A549 (cell line): ENCODE data around the gene ATXN1L. TPM values are rescaled to one million over a fixed set of nuclear protein-coding genes. Genes with fewer than 3 reads are reported as not detected.

Experiments
- ATAC-seq, 2 experiments: fragments of 200-7000 bp in 1 of 2; fragments of >200 bp in 1 of 2; cut with Nextera tagmentation in 1 of 2; cut with Tn5 transposase in 1 of 2; 3 replicates each; pipeline versions ENCODE4 v1.8.0 to v1.9.1; 2018 to 2020; ENCODE audit warnings: mild to moderate bottlenecking in 1 of 2, moderate library complexity in 1 of 2
- CTCF ChIA-PET: fragments of 300-600 bp; sonication (Branson Sonifier 250); formaldehyde crosslinking; extraction: SDS; loops from one replicate; lab custom pipeline; 2021; ENCODE audit warnings: antibody characterized with exemption, inconsistent platforms; lab: Yijun Ruan, JAX
- POLR2A ChIA-PET: fragments of 350-600 bp; formaldehyde crosslinking; extraction: SDS; loops from one replicate; lab custom pipeline; 2021; ENCODE audit warnings: antibody characterized with exemption, inconsistent platforms; lab: Yijun Ruan, JAX
- DNase-seq, 2 experiments: peaks; one replicate each; pipeline versions ENCODE4 v3.0.0 to v3.0.0-alpha.2; 2011 to 2016; ENCODE audit warnings: low read depth in 1 of 2, low spot score in 1 of 2
- FAIRE-seq: peaks from 2 replicates; lab custom pipeline; 2011; peaks lifted over from hg19 to GRCh38; lab: Jason Lieb, UNC
- H3K27ac ChIP-seq, 2 experiments: fragments of >200 bp; sonication (Bioruptor Twin); formaldehyde crosslinking; 3 replicates each; pipeline ENCODE4 v1.5.1; 2016 to 2017
- H3K4me1 ChIP-seq: fragments of >200 bp; sonication (Bioruptor Twin); formaldehyde crosslinking; 3 replicates; pipeline ENCODE4 v1.6.1; 2016
- H3K4me2 ChIP-seq: fragments of >200 bp; sonication (Bioruptor Twin); formaldehyde crosslinking; 3 replicates; pipeline ENCODE4 v1.6.1; 2016
- H3K4me3 ChIP-seq: fragments of >200 bp; sonication (Bioruptor Twin); formaldehyde crosslinking; 3 replicates; pipeline ENCODE4 v1.5.1; 2016
- H3K9me3 ChIP-seq: fragments of >200 bp; sonication (Bioruptor Twin); formaldehyde crosslinking; 3 replicates; pipeline ENCODE4 v1.6.1; 2016
- BHLHE40 ChIP-seq: IDR thresholded peaks from 2 replicates; pipeline ENCODE4 v1.6.1; 2012; ENCODE audit warnings: low read depth, low read length, inconsistent platforms
- CBX2 ChIP-seq: fragments of 200-600 bp; sonication (generic); IDR thresholded peaks from 2 replicates; pipeline ENCODE4 v1.6.1; 2016; ENCODE audit warnings: low read depth, mild to moderate bottlenecking, borderline replicate concordance
- CEBPB ChIP-seq, 2 experiments: fragments of >200 bp in 1 of 2; sonication (Bioruptor Twin) in 1 of 2; formaldehyde crosslinking in 1 of 2; IDR thresholded peaks; 2 replicates each; pipeline ENCODE4 v1.6.1; 2012 to 2016
- EHF ChIP-seq: fragments of 250-450 bp; sonication (Bioruptor Pico); IDR thresholded peaks from 2 replicates; pipeline ENCODE4 v1.5.0; 2020; ENCODE audit warnings: mild to moderate bottlenecking
- EHMT2 ChIP-seq: fragments of 200-600 bp; sonication (generic); IDR thresholded peaks from 2 replicates; pipeline ENCODE4 v1.6.1; 2016; ENCODE audit warnings: antibody characterized with exemption, low read depth, mild to moderate bottlenecking, moderate library complexity
- FOSL2 ChIP-seq, 2 experiments: fragments of 450-650 bp in 1 of 2; fragments of >200 bp in 1 of 2; sonication (Bioruptor Twin) in 1 of 2; formaldehyde crosslinking; IDR thresholded peaks; 2 replicates each; pipeline versions ENCODE4 v1.5.0 to v1.6.1; 2016 to 2020; ENCODE audit warnings: mild to moderate bottlenecking in 1 of 2, moderate library complexity in 1 of 2
- FOXS1 ChIP-seq: fragments of 250-450 bp; sonication (Bioruptor Pico); IDR thresholded peaks from 2 replicates; pipeline ENCODE4 v1.5.0; 2020; ENCODE audit warnings: mild to moderate bottlenecking, moderate library complexity
- GATA3 ChIP-seq: IDR thresholded peaks from 2 replicates; pipeline ENCODE4 v1.6.1; 2012; ENCODE audit warnings: borderline replicate concordance
- HOXA7 ChIP-seq: fragments of 250-450 bp; sonication (Bioruptor Pico); IDR thresholded peaks from 2 replicates; pipeline ENCODE4 v1.5.0; 2020; ENCODE audit warnings: mild to moderate bottlenecking, moderate library complexity
- HOXB5 ChIP-seq: fragments of 250-450 bp; sonication (Bioruptor Pico); IDR thresholded peaks from 2 replicates; pipeline ENCODE4 v1.5.0; 2020; ENCODE audit warnings: mild to moderate bottlenecking, moderate library complexity
- MAFK ChIP-seq: fragments of 450-650 bp; IDR thresholded peaks from 2 replicates; pipeline ENCODE4 v1.6.1; 2014; ENCODE audit not compliant: partially characterized antibody
- MAZ ChIP-seq: fragments of 150-350 bp; IDR thresholded peaks from 2 replicates; pipeline ENCODE4 v1.6.1; 2014; ENCODE audit warnings: antibody characterized with exemption, low read depth, low read length, borderline replicate concordance
- MYC ChIP-seq: IDR thresholded peaks from 2 replicates; pipeline ENCODE4 v1.6.1; 2012; ENCODE audit warnings: mild to moderate bottlenecking, inconsistent platforms, low read length, improper control_type of control experiment, borderline replicate concordance
- NFE2L2 ChIP-seq: fragments of 150-350 bp; conservative IDR thresholded peaks from 2 replicates; pipeline ENCODE4 v1.6.1; 2014; ENCODE audit warnings: low read length
- PHF8 ChIP-seq: fragments of 200-600 bp; sonication (generic); IDR thresholded peaks from 2 replicates; pipeline ENCODE4 v1.6.1; 2016; ENCODE audit warnings: low read depth, mild to moderate bottlenecking, antibody characterized with exemption, moderate library complexity, borderline replicate concordance
- POLR2A ChIP-seq: IDR thresholded peaks from 2 replicates; pipeline ENCODE4 v1.6.1; 2012; ENCODE audit warnings: mild to moderate bottlenecking, low read length
- RCOR1 ChIP-seq: fragments of 150-350 bp; IDR thresholded peaks from 2 replicates; pipeline ENCODE4 v1.6.1; 2014; ENCODE audit warnings: antibody characterized with exemption, low read length, low read depth
- RFX5 ChIP-seq: fragments of 450-650 bp; IDR thresholded peaks from 2 replicates; pipeline ENCODE4 v1.7.1; 2014; ENCODE audit warnings: antibody characterized with exemption, mild to moderate bottlenecking, moderate library complexity
- RNF2 ChIP-seq: fragments of 200-600 bp; sonication (generic); IDR thresholded peaks from 2 replicates; pipeline ENCODE4 v1.6.1; 2016; ENCODE audit warnings: low read depth, mild to moderate bottlenecking, antibody characterized with exemption, moderate library complexity, borderline replicate concordance
- TP53 ChIP-seq: fragments of 250-450 bp; sonication (Bioruptor Pico); IDR thresholded peaks from 2 replicates; pipeline ENCODE4 v1.5.0; 2021; ENCODE audit warnings: mild to moderate bottlenecking, moderate library complexity
- ZSCAN20 ChIP-seq: fragments of 250-450 bp; sonication (Bioruptor Pico); IDR thresholded peaks from 2 replicates; pipeline ENCODE4 v1.8.0; 2022; ENCODE audit warnings: mild to moderate bottlenecking, moderate library complexity
- WGBS: methylation state at CpG from one replicate; pipeline ENCODE4 v1.1.6; 2017; ENCODE audit errors: missing lambda C conversion rate; 5-methylcytosine and 5-hydroxymethylcytosine counted together
- polyA plus RNA-seq, 4 experiments: library from polyadenylated mRNA; depleted of rRNA in 3 of 4; stranded (reverse); fragments of >200 nt; fragmentation: RNase III in 1 of 4; extraction: RNeasy Plus Mini Kit Qiagen cat#74134 plus additional on column Dnase treatment in 1 of 4; gene quantifications; 2 replicates in 3 of 4; 3 replicates in 1 of 4; pipeline ENCODE4 v1.2.3, GENCODE V29; 2011 to 2017
- TF ChIP-seq, protein P1 (sequence below): fragments of 250-450 bp; sonication (Bioruptor Pico); IDR thresholded peaks from 2 replicates; pipeline ENCODE4 v1.5.0; 2021; ENCODE audit warnings: mild to moderate bottlenecking, moderate library complexity, borderline replicate concordance
- TF ChIP-seq, protein P2 (sequence below): fragments of >200 bp; sonication (Bioruptor Twin); formaldehyde crosslinking; IDR thresholded peaks from 3 replicates; pipeline ENCODE4 v1.5.1; 2016
- TF ChIP-seq, protein P3 (sequence below): IDR thresholded peaks from 2 replicates; pipeline ENCODE4 v1.6.1; 2012; ENCODE audit warnings: low read depth, borderline replicate concordance
- TF ChIP-seq, protein P4 (sequence below): IDR thresholded peaks from 2 replicates; pipeline ENCODE4 v1.6.1; 2012
- TF ChIP-seq, protein P5 (sequence below): fragments of >200 bp; sonication (Bioruptor Twin); formaldehyde crosslinking; IDR thresholded peaks from 3 replicates; pipeline ENCODE4 v1.6.1; 2016
- TF ChIP-seq, protein P6 (sequence below): fragments of 450-650 bp; IDR thresholded peaks from 2 replicates; pipeline ENCODE4 v1.6.1; 2014; ENCODE audit warnings: antibody characterized with exemption

Gene ATXN1L
- polyA plus RNA-seq, 2 of the 4 experiments (the other 2 are of a cell fraction): 16.9 to 17.4 TPM

DNA sequence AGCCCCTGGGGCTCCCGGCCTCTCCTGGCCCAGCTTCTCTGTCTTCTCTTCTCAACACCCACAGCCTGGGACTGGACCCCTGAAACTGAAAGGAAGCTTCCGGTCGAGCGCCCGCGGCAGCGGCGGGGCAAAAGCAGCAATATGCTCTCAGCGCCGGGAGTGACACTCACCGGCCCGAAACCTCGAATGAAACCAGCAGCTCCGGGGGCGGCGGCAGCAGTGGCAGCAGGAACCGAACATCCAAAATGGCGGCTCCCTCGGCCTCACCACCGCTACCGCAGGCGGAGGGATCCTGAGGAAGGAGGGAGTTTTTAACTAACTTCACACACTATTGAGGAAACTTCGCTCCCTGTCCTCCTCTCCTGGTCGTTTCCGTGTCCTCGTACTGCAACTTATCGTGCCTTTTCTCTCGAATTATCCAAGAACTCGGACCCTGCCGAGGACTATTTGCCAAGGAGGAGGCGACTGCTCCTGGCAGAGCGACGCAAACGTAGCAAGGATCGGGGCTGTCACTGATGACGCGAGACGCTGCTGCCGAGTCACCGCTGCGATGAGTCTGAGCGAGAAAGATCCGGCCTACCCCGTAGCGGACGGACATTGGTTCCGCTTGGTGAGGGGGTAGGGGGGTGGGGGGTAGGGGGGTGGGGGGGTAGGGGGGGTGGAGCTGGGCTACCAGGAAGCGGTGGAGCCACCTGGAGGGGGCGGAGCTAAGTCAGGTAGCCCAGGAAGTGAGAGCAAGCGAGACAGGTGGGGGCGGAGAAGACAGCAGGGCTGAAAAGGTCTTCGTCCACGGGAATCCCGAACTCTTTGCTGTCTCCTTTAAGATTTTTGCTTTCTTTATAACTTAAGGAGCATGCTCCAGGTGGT is 37.0 kb upstream of the ATXN1L start, which contains the start of gene AP1G1:
AP1G1 (minus strand) TSS at position 242 of the 867 bp plus-strand sequence. CDS start 19,355 bp downstream, outside the sequence.
- ChIA-PET POLR2A (interaction anchor here (0.5 to 1.6 kb wide), 16 partner anchors 14 to 1659 kb away, joined by 3 to 7 read pairs (median 3); partner anchors contain the start of genes IST1 and ZNF821), CTCF (interaction anchor here (2.9 kb wide), 1 partner anchor 74 kb away, joined by 11 read pairs; no protein-coding TSS in a partner anchor)
- FAIRE-seq (no peak), ATAC-seq (peak; percentile 98), DNase-seq (peak; percentile 98 to 99)
- Histone ChIP-seq H3K9me3 (no peaks in the 10 kb centered on the region), H3K4me3 (peak within 1 kb of the TSS; percentile 91), H3K4me2 (peak within 1 kb of the TSS; percentile 99), H3K27ac (peak within 1 kb of the TSS; percentile 96 to 99), H3K4me1 (peaks cover 20% of the 10 kb centered on the region)
- WGBS: 2% methylated on average over 37 of the region's 54 CpGs
- TF ChIP-seq POLR2A: peak; percentile 45
- TF ChIP-seq, protein P1, sequence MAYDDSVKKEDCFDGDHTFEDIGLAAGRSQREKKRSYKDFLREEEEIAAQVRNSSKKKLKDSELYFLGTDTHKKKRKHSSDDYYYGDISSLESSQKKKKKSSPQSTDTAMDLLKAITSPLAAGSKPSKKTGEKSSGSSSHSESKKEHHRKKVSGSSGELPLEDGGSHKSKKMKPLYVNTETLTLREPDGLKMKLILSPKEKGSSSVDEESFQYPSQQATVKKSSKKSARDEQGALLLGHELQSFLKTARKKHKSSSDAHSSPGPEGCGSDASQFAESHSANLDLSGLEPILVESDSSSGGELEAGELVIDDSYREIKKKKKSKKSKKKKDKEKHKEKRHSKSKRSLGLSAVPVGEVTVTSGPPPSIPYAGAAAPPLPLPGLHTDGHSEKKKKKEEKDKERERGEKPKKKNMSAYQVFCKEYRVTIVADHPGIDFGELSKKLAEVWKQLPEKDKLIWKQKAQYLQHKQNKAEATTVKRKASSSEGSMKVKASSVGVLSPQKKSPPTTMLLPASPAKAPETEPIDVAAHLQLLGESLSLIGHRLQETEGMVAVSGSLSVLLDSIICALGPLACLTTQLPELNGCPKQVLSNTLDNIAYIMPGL (CRISPR knock-in tag): peak; percentile 87; the same call in 1 of the 2 replicates
- TF ChIP-seq EHF (CRISPR knock-in tag): no peak
- TF ChIP-seq MYC: no peak
- TF ChIP-seq ZSCAN20 (CRISPR knock-in tag): no peak
- TF ChIP-seq MAFK: peak; percentile 48
- TF ChIP-seq BHLHE40: no peak
- TF ChIP-seq RNF2: no peak
- no peak for TF ChIP-seq RCOR1
- 0 out of 2 replicates have a peak, but pooled peaks have one; percentile 52 for TF ChIP-seq HOXA7
- TF ChIP-seq TP53 (CRISPR knock-in tag): no peak
- TF ChIP-seq, protein P2, sequence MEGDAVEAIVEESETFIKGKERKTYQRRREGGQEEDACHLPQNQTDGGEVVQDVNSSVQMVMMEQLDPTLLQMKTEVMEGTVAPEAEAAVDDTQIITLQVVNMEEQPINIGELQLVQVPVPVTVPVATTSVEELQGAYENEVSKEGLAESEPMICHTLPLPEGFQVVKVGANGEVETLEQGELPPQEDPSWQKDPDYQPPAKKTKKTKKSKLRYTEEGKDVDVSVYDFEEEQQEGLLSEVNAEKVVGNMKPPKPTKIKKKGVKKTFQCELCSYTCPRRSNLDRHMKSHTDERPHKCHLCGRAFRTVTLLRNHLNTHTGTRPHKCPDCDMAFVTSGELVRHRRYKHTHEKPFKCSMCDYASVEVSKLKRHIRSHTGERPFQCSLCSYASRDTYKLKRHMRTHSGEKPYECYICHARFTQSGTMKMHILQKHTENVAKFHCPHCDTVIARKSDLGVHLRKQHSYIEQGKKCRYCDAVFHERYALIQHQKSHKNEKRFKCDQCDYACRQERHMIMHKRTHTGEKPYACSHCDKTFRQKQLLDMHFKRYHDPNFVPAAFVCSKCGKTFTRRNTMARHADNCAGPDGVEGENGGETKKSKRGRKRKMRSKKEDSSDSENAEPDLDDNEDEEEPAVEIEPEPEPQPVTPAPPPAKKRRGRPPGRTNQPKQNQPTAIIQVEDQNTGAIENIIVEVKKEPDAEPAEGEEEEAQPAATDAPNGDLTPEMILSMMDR: no peak
- TF ChIP-seq, protein P3, sequence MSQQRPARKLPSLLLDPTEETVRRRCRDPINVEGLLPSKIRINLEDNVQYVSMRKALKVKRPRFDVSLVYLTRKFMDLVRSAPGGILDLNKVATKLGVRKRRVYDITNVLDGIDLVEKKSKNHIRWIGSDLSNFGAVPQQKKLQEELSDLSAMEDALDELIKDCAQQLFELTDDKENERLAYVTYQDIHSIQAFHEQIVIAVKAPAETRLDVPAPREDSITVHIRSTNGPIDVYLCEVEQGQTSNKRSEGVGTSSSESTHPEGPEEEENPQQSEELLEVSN: no peak
- TF ChIP-seq PHF8: peak; percentile 88
- 0 out of 2 replicates have a peak, but pooled peaks have one; percentile 53 for TF ChIP-seq MAZ
- TF ChIP-seq NFE2L2: 0 out of 2 replicates have a peak, but pooled peaks have one; percentile 29
- TF ChIP-seq, protein P4, sequence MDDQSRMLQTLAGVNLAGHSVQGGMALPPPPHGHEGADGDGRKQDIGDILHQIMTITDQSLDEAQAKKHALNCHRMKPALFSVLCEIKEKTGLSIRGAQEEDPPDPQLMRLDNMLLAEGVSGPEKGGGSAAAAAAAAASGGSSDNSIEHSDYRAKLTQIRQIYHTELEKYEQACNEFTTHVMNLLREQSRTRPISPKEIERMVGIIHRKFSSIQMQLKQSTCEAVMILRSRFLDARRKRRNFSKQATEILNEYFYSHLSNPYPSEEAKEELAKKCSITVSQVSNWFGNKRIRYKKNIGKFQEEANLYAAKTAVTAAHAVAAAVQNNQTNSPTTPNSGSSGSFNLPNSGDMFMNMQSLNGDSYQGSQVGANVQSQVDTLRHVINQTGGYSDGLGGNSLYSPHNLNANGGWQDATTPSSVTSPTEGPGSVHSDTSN: peak; percentile 92
- no peak for TF ChIP-seq CBX2
- no peak for TF ChIP-seq HOXB5
- TF ChIP-seq, protein P5, sequence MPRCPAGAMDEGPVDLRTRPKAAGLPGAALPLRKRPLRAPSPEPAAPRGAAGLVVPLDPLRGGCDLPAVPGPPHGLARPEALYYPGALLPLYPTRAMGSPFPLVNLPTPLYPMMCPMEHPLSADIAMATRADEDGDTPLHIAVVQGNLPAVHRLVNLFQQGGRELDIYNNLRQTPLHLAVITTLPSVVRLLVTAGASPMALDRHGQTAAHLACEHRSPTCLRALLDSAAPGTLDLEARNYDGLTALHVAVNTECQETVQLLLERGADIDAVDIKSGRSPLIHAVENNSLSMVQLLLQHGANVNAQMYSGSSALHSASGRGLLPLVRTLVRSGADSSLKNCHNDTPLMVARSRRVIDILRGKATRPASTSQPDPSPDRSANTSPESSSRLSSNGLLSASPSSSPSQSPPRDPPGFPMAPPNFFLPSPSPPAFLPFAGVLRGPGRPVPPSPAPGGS: peak; percentile 57; the same call in 2 of the 3 replicates
- no peak for TF ChIP-seq FOSL2 (IDR thresholded peaks at IDR 0.05)
- peak; percentile 75 for TF ChIP-seq FOSL2 (CRISPR knock-in tag; IDR thresholded peaks at IDR 0.05)
- TF ChIP-seq RFX5: peak; percentile 63; the same call in 1 of the 2 replicates
- peak in 1 of 2 experiments; percentile 25; a peak in 1 of 4 replicates for TF ChIP-seq CEBPB (IDR thresholded peaks at IDR 0.05)
- no peak for TF ChIP-seq EHMT2
- TF ChIP-seq FOXS1 (CRISPR knock-in tag): no peak
- TF ChIP-seq, protein P6, sequence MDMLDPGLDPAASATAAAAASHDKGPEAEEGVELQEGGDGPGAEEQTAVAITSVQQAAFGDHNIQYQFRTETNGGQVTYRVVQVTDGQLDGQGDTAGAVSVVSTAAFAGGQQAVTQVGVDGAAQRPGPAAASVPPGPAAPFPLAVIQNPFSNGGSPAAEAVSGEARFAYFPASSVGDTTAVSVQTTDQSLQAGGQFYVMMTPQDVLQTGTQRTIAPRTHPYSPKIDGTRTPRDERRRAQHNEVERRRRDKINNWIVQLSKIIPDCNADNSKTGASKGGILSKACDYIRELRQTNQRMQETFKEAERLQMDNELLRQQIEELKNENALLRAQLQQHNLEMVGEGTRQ: 0 out of 2 replicates have a peak, but pooled peaks have one; percentile 3
- peak; percentile 33; the same call in 1 of the 2 replicates for TF ChIP-seq GATA3
